ENCODE measurements around the gene CNTNAP2. TPM values are rescaled to one million over a fixed set of nuclear protein-coding genes. Genes with fewer than 3 reads are reported as not detected.

The CNTNAP2 gene
- total RNA-seq, 2 donors from 2014 or later = 171 to 228 TPM

DNA sequence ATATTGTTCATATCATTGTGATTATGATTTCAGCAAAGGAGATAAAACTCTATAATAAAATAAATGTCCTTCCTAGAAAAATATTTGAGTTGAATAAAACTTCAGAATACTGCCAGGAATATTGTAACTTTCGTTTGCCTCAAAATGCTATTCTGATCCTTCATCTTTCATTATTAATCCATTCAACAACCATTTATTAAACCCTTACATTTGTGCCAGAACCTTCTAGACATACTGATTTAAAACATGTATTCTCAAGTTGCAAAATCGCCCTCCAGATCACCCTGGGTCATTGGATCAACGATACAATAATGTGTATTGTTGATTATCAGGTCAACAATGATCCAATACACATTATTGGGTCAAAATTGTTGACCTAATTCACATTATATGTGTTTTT, 759.8 kb downstream of the CNTNAP2 start:
- TF ChIP-seq, protein P1, sequence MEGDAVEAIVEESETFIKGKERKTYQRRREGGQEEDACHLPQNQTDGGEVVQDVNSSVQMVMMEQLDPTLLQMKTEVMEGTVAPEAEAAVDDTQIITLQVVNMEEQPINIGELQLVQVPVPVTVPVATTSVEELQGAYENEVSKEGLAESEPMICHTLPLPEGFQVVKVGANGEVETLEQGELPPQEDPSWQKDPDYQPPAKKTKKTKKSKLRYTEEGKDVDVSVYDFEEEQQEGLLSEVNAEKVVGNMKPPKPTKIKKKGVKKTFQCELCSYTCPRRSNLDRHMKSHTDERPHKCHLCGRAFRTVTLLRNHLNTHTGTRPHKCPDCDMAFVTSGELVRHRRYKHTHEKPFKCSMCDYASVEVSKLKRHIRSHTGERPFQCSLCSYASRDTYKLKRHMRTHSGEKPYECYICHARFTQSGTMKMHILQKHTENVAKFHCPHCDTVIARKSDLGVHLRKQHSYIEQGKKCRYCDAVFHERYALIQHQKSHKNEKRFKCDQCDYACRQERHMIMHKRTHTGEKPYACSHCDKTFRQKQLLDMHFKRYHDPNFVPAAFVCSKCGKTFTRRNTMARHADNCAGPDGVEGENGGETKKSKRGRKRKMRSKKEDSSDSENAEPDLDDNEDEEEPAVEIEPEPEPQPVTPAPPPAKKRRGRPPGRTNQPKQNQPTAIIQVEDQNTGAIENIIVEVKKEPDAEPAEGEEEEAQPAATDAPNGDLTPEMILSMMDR (conservative IDR thresholded peaks at IDR 0.05) = no peak
- no peaks in the 10 kb centered on the region for H3K9me3 ChIP-seq (ENCODE audit: control insufficient read depth, low read length)
- H3K4me3 Mint-ChIP-seq = no peak overlapping the region
- 86 to 91% methylated on average over 1 to 3 of the region's 3 CpGs for WGBS, 2 experiments (ENCODE audit: insufficient coverage in 1 of 2, insufficient read length in 1 of 2)
- H3K27me3 ChIP-seq (ENCODE audit: control insufficient read depth, insufficient read depth, low read length, poor library complexity, severe bottlenecking) = no peaks in the 10 kb centered on the region
- no peak overlapping the region for H3K27ac ChIP-seq (ENCODE audit: low read depth, low read length)
- DNase-seq = no peak
- no peaks in the 10 kb centered on the region for H3K27me3 Mint-ChIP-seq (ENCODE audit: insufficient read depth)
- no peak overlapping the region for H3K9ac ChIP-seq (ENCODE audit: extremely low read depth, low read length, poor library complexity, severe bottlenecking)
- no peak overlapping the region for H3K27ac Mint-ChIP-seq
- no peaks in the 10 kb centered on the region for H3K36me3 Mint-ChIP-seq (ENCODE audit: low read depth)
- H3K9me3 Mint-ChIP-seq = no peaks in the 10 kb centered on the region
- no peak overlapping the region for H3K4me3 ChIP-seq (ENCODE audit: low read length)
- no peaks in the 10 kb centered on the region for H3K36me3 ChIP-seq (ENCODE audit: control insufficient read depth, insufficient read depth, low read length)
- H3K4me1 Mint-ChIP-seq = no peaks in the 10 kb centered on the region
- H3K4me1 ChIP-seq (ENCODE audit: control insufficient read depth, insufficient read depth, low read length) = no peaks in the 10 kb centered on the region

DNA sequence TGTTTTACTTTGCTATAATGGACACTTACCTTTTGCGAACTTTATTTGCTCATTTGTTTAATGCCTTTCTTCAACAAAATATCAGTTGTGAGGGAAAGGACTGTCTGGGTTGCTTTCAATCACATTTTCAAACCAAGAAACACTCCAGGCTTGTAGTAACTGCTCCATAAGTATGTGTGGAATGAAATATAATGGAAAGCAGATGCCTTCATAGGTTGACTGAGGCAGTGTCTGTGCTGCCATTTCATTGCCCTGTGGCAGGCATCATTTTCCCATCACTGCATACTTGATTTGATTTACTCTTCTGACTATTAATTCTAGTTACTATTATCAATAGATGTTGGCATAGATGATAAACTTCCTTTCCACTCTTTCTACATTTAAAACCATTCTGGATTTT, 762.3 kb downstream of the CNTNAP2 start:
- no peak for DNase-seq
- Mint-ChIP-seq H3K27me3 (ENCODE audit: insufficient read depth) (no peaks in the 10 kb centered on the region), H3K27ac (no peak overlapping the region), H3K9me3 (no peaks in the 10 kb centered on the region), H3K4me1 (no peaks in the 10 kb centered on the region), H3K36me3 (ENCODE audit: low read depth) (no peaks in the 10 kb centered on the region), H3K4me3 (no peak overlapping the region)
- Histone ChIP-seq H3K9ac (ENCODE audit: extremely low read depth, low read length, poor library complexity, severe bottlenecking) (no peak overlapping the region), H3K4me1 (ENCODE audit: control insufficient read depth, insufficient read depth, low read length) (no peaks in the 10 kb centered on the region), H3K9me3 (ENCODE audit: control insufficient read depth, low read length) (no peaks in the 10 kb centered on the region), H3K27ac (ENCODE audit: low read depth, low read length) (no peak overlapping the region), H3K36me3 (ENCODE audit: control insufficient read depth, insufficient read depth, low read length) (no peaks in the 10 kb centered on the region), H3K27me3 (ENCODE audit: control insufficient read depth, insufficient read depth, low read length, poor library complexity, severe bottlenecking) (no peaks in the 10 kb centered on the region), H3K4me3 (ENCODE audit: low read length) (no peak overlapping the region)
- TF ChIP-seq, protein P1 (conservative IDR thresholded peaks at IDR 0.05) = no peak
- WGBS, 2 experiments (ENCODE audit: insufficient coverage in 1 of 2, insufficient read length in 1 of 2) = 75% methylated on average over 1 of the region's 1 CpG; no CpG with 5 or more reads in 1 of the 2 experiments

DNA sequence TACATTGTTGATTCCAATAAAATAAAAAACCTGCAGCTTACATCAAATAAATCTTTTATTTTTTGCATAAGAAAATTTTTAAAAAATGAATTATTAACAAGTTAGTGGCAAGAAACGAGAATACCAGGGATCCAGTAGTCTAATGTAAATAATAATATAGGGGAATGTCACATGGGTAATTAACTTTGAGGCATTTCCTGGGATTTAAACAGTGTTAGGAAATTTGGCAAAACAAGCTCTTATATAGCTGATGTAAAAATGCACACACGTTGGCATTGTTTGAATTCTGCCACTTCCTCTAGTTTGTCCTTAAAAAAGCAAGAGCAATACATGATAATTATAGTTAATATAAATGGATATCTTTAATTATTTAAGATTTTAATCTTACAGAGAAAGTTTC, 768.6 kb downstream of the CNTNAP2 start:
- DNase-seq = no peak
- no peak overlapping the region for H3K4me3 ChIP-seq (ENCODE audit: low read length)
- no peaks in the 10 kb centered on the region for H3K9me3 Mint-ChIP-seq

More for the DNA sequence above, 768.6 kb downstream of the CNTNAP2 start:
- Histone ChIP-seq H3K36me3 (ENCODE audit: control insufficient read depth, insufficient read depth, low read length) (no peaks in the 10 kb centered on the region), H3K27me3 (ENCODE audit: control insufficient read depth, insufficient read depth, low read length, poor library complexity, severe bottlenecking) (no peaks in the 10 kb centered on the region), H3K9me3 (ENCODE audit: control insufficient read depth, low read length) (no peaks in the 10 kb centered on the region), H3K4me1 (ENCODE audit: control insufficient read depth, insufficient read depth, low read length) (no peaks in the 10 kb centered on the region), H3K27ac (ENCODE audit: low read depth, low read length) (no peak overlapping the region), H3K9ac (ENCODE audit: extremely low read depth, low read length, poor library complexity, severe bottlenecking) (no peak overlapping the region)
- H3K4me3 Mint-ChIP-seq = no peak overlapping the region
- TF ChIP-seq, protein P1 (conservative IDR thresholded peaks at IDR 0.05) = no peak
- H3K27me3 Mint-ChIP-seq (ENCODE audit: insufficient read depth) = no peaks in the 10 kb centered on the region
- H3K36me3 Mint-ChIP-seq (ENCODE audit: low read depth) = no peaks in the 10 kb centered on the region
- H3K4me1 Mint-ChIP-seq = no peaks in the 10 kb centered on the region
- no peak overlapping the region for H3K27ac Mint-ChIP-seq
- WGBS, 2 experiments (ENCODE audit: insufficient coverage in 1 of 2, insufficient read length in 1 of 2) = 87 to 100% methylated on average over 1 to 2 of the region's 2 CpGs
